GM18508 (cell line): Measurements from ENCODE around the gene ZFYVE28.

Source experiments
- ATAC-seq: cut with Tn5 transposase; IDR thresholded peaks from one replicate; pipeline ENCODE4 v1.9.1; 2021; ENCODE audit warnings: moderate number of reproducible peaks; ENCODE audit not compliant: insufficient read depth, unreplicated experiment

ZFYVE28 gene

DNA sequence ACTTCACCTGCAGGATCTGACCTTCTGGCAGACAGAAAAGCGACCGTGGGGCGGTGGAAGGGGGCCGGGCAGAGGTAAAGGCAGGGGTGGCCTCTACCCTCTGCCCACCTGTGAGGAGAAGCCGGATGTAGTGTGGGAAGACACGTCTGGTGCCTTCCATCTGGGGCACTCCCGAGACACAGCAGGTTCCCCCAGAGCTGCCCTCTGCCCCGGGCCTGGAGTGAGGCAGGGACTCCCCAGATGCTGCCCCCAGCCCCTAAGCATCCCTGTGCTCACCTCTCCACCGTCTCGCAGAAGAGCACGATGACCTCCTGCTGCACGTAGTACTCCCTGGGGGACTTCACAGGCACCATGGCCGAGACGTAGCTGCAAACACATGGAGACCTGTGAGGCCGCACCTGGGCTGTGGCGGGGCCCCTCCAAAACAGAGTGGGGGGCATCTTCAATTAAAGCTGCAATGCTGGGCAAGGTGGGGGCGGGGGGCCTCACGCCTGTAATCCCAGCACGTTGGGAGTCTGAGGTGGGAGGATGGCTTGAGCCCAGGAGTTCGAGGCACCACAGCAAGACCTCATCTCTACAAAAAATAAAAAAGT, 81.2 kb downstream of the ZFYVE28 start:
- no peak for ATAC-seq

DNA sequence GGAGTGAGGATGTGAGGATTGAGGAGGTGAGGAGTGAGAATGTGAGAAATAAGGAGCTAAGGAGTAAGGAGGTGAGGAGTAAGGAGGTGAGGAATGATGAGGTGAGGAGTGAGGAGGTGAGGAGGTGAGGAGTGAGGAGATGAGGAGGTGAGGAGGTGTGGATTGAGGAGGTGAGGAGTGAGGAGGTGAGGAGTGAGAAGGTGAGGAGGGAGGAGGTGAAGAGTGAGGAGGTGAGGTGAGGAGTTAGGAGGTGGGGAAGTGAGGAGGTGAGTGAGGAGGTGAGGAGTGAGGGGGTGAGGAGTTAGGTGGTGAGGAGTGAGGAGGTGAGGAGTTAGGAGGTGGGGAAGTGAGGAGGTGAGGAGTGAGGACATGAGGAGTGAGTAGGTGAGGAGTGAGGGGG, 81.8 kb downstream of the ZFYVE28 start:
- ATAC-seq, result no peak

DNA sequence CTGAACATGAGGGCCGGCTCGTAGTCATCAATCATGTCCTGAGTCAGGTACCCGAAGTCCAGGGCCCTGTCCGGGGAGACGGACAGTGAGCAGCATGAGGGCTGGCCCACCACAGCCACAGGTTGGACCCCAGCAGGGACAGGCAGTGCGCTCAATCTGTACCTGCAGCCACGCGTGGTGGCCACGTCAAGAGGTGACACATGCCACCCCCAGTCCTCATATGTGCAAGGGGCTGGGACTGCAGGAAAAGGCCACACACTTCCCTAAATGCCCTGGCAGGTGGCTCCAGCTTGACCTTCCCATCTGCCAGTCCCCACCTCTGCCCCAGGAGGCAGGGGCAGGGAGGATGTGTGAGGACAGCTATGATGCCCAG, 82.7 kb downstream of the ZFYVE28 start:
- no peak for ATAC-seq

DNA sequence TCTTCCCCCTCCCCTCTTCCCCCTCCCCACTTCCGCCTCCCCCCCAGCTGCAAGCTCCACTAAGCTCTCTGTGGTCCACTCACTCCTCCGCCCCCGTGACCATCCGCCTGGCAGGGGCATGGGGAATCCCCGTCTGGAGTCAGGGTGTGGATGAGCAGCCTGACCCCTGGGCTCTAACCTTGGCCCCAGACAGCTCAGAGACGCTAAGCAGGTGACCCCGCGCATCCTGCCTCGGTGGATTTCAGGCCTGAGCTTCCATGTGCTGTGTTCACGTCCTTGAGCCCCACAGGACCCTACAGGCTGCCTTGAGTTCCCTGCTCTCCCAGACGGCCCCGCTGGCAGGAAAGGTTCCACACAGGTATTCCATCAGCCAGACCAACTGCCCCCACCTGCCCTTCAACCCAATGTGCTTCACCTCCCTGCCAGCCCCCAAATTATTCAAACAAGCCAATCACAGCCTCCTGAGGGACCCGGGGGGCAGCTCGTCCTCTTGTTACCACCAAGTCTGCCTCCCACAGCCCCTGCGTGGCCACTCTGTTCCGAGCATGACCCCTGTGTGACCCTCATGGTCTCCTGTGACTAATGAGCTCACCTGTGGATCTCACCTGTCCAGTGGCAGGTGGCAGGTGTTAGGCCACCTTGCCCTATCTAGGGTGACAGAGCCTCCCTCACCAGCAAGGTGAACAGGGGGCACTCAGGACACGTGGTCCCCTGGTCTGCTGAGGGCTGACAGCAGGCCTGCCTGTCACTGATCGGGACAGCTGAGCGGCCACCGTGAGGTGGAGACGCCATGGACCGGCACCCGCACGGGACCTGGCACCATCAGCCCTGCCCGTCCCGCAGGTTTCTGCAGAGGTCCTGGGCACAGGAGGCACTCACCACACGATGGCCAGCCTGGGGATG, 83.4 kb downstream of the ZFYVE28 start:
- no peak for ATAC-seq

- no peak for ATAC-seq
These were observed 84.4 kb downstream of the ZFYVE28 start for GRCh38 chr4:2333916-2334644.

GRCh38 chr4:2333356-2333841, 85.0 kb downstream of the ZFYVE28 start:
- ATAC-seq, result no peak

DNA sequence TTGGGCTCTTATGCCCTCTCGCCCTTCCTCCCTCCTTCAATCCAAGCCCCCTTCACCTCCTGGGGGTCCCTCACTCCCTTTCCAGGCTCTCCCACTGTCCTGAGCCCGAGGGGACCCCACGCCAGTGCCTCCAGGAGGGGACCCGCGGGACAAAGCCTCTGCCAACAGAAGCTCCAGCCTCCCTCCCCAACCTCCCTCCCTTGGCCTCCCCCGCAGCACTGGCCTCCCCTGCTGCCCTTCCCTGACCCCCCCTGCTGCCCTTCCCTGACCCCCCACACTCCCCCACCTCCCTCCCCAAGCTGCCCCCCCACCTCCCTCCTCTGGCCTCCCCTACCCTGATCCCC, 85.5 kb downstream of the ZFYVE28 start:
- ATAC-seq, result no peak

DNA sequence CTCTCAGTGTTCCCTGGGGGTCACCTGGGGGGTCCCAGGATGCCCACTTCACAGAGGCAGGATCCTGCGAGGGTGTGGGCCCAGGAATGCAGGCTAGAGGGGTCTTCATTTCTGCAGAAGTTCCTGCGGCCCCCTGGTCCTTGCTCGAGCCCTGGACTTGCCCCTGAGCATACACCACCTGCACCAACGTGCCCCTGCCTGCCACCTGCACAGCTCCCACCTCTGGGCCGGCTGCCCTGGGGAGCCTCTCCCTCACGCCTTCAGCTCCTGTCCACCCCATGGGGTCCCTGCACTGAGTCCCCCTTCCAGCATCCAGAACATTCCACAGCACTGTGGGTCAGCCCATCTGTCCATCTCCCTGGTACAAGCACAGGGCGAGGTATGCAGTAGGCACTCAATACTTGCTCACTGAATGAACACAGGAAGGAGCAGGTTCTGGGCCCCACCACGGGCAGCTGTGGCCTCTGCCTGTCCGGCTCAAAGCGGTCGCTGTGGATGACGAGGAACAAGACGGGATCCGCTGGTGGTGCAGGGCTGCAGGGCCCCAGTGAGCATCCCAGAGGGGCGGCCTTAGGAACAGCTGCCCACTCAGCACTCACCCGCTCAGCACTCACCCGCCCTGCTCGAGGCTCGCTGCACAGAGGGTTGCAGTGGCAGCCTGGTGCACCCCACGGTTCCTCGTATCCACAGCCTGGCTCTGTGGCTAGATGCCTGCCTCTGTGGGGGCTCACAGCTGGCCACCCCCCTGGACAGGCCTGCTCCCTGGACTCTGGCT, 86.1 kb downstream of the ZFYVE28 start:
- no peak for ATAC-seq

GRCh38 chr4:2331519-2332200, 86.8 kb downstream of the ZFYVE28 start:
- no peak for ATAC-seq

DNA sequence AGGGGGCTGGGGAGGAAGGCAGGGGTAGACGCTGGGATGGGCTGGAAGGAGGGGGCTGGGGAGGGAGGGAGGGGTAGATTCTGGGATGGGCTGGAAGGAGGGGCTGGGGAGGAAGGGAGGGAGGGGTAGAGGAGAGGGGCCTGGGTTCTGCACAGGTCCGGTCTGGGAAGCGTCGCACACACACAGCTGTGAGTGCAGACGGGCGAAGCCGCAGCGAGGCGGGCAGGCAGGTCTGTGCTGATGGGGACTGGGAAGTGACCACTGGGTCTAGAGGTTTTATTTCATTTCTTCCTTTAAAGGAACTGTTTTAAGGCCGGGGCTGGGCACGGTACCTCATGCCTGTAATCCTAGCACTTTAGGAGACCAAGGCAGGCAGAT, 87.4 kb downstream of the ZFYVE28 start:
- no peak for ATAC-seq

GRCh38 chr4:2330091-2331042, 88.1 kb downstream of the ZFYVE28 start:
- ATAC-seq, result no peak

GRCh38 chr4:2327579-2327978, 90.9 kb downstream of the ZFYVE28 start:
- ATAC-seq, result no peak

DNA sequence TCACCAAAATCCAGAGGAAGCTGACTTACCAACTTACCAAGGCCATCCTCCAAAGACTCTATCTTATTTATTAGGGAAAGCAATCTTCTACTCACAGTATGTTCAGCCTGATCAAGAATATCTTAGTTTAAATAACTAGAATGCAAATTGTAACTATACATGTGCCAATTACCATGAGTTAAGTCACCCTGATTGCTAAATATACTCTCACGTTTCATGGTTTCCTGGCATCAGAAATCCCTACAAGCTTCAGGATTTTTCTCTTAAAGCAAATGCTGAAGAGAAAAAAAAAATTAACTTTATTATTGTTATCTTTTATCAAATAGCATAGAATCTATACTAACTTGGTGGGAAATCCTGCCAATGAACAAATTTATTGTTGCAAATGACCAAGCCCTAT, 93.6 kb downstream of the ZFYVE28 start:
- no peak for ATAC-seq

GRCh38 chr4:2322841-2323240, 95.6 kb downstream of the ZFYVE28 start:
- no peak for ATAC-seq

DNA sequence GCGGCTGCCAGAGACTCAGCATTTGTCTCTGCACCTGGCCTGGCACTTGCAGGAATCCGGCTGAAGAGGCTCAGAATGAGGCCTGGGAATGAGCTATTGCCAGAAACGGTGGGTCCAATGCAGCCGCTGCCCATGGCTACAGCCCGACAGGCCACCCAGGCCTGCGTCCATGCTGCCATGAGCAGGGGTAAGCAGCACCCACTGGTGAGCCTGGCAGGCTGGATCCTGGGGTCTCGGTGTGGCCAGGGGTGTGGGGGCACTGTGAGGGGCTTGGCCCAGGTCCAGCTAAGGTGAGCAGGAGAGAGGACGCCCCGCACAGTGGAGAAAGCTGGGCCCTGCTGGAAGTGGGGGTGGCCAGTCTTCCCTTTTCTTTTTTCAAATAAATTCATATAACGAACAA, 96.2 kb downstream of the ZFYVE28 start:
- ATAC-seq, result no peak

- ATAC-seq, result no peak
These were observed 96.9 kb downstream of the ZFYVE28 start for GRCh38 chr4:2321279-2322196.

GRCh38 chr4:2320746-2321145, 97.7 kb downstream of the ZFYVE28 start:
- ATAC-seq, result no peak

DNA sequence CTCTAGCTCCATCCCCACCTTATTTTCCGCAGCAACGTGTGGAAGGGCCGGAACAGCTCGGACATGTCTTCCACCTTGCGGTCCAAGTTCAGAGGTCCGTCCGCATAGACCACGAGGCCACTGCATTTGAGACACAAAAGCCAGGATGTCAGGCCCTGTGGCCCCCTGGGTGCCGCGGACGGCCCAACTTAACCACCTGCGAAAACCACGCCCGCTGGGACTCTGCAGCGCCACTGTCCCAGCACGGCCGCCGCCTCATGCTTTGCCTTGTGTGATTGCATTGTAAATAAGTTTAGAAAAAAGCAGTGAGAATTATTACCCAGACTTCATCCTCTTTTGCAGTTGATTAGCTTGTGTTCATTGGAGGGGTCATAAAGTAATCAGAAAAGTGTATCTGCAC, 98.3 kb downstream of the ZFYVE28 start:
- no peak for ATAC-seq
